Measurements from ENCODE around the gene CCT7.

- TF ChIP-seq CTCF (conservative IDR thresholded peaks at IDR 0.05 in 1 of 2, IDR thresholded peaks at IDR 0.05 in 1 of 2; ENCODE audit: extremely low read depth in 1 of 2, insufficient read depth in 1 of 2, low read depth in 1 of 2, low read length in 2 of 2) (no peak), EZH2 (IDR thresholded peaks at IDR 0.05; ENCODE audit: borderline replicate concordance, low read length) (peak; percentile 76)
These were observed 58.9 kb downstream of the CCT7 start for GRCh38 chr2:73292906-73293533.

Data from mammary epithelial cell (primary cell).